IPS-20b (cell line): ENCODE measurements around the gene GRIK1.

Experiments used
- H3K27ac ChIP-seq: one replicate; pipeline ENCODE4 v1.5.1; 2013; ENCODE audit warnings: low read length
- H3K27me3 ChIP-seq: 2 replicates; pipeline ENCODE4 v1.6.1; 2013; ENCODE audit warnings: mild to moderate bottlenecking, low read length, inconsistent platforms; ENCODE audit not compliant: insufficient read depth
- H3K36me3 ChIP-seq: 2 replicates; pipeline ENCODE4 v1.6.1; 2013; ENCODE audit warnings: low read depth, mild to moderate bottlenecking, inconsistent platforms, low read length, moderate library complexity; ENCODE audit not compliant: insufficient read depth
- H3K4me1 ChIP-seq: 2 replicates; pipeline ENCODE4 v1.6.1; 2013; ENCODE audit warnings: mild to moderate bottlenecking, control low read depth, inconsistent platforms, low read length, moderate library complexity; ENCODE audit not compliant: insufficient read depth
- H3K4me3 ChIP-seq: 2 replicates; pipeline ENCODE4 v1.5.1; 2013; ENCODE audit warnings: mild to moderate bottlenecking, low read length, inconsistent platforms
- H3K9ac ChIP-seq: 2 replicates; pipeline ENCODE4 v1.6.1; 2013; ENCODE audit warnings: low read depth, mild to moderate bottlenecking, inconsistent platforms, low read length, moderate library complexity
- H3K9me3 ChIP-seq: 2 replicates; pipeline ENCODE4 v1.6.1; 2013; ENCODE audit warnings: mild to moderate bottlenecking, low read depth, low read length, inconsistent platforms; ENCODE audit not compliant: insufficient read depth

GRIK1 gene

GRCh38 chr21:29775462-29775861, 164.3 kb downstream of the GRIK1 start:
- Histone ChIP-seq H3K27me3 (no peaks in the 10 kb centered on the region), H3K4me3 (no peak overlapping the region), H3K9ac (no peak overlapping the region), H3K4me1 (peaks cover 3% of the 10 kb centered on the region; the same call in 1 of the 2 replicates), H3K9me3 (no peaks in the 10 kb centered on the region), H3K36me3 (no peaks in the 10 kb centered on the region), H3K27ac (no peak overlapping the region)

- no peaks in the 10 kb centered on the region for H3K9me3 ChIP-seq
- H3K36me3 ChIP-seq, result no peaks in the 10 kb centered on the region
- H3K9ac ChIP-seq, result no peak overlapping the region
- no peak overlapping the region for H3K4me3 ChIP-seq
- no peaks in the 10 kb centered on the region for H3K27me3 ChIP-seq
- peaks cover 3% of the 10 kb centered on the region; the same call in 1 of the 2 replicates for H3K4me1 ChIP-seq
- H3K27ac ChIP-seq, result no peak overlapping the region
These were observed 168.2 kb downstream of the GRIK1 start for GRCh38 chr21:29771491-29772066.

- Histone ChIP-seq H3K27ac (no peak overlapping the region), H3K4me1 (no peaks in the 10 kb centered on the region), H3K9me3 (no peaks in the 10 kb centered on the region), H3K9ac (no peak overlapping the region), H3K36me3 (no peaks in the 10 kb centered on the region), H3K27me3 (no peaks in the 10 kb centered on the region), H3K4me3 (no peak overlapping the region)
These were observed 176.1 kb downstream of the GRIK1 start for GRCh38 chr21:29763674-29764073.

GRCh38 chr21:29762570-29763082, 177.2 kb downstream of the GRIK1 start:
- Histone ChIP-seq H3K36me3 (no peaks in the 10 kb centered on the region), H3K9ac (no peak overlapping the region), H3K4me1 (no peaks in the 10 kb centered on the region), H3K27me3 (no peaks in the 10 kb centered on the region), H3K9me3 (no peaks in the 10 kb centered on the region), H3K4me3 (no peak overlapping the region), H3K27ac (no peak overlapping the region)

- Histone ChIP-seq H3K9me3 (no peaks in the 10 kb centered on the region), H3K27ac (no peak overlapping the region), H3K4me3 (no peak overlapping the region), H3K36me3 (no peaks in the 10 kb centered on the region), H3K4me1 (peaks cover 13% of the 10 kb centered on the region; the same call in 1 of the 2 replicates), H3K9ac (no peak overlapping the region), H3K27me3 (no peaks in the 10 kb centered on the region)
These were observed 186.6 kb downstream of the GRIK1 start for GRCh38 chr21:29753216-29753615.

GRCh38 chr21:29751473-29752185, 188.2 kb downstream of the GRIK1 start:
- Histone ChIP-seq H3K4me3 (no peak overlapping the region), H3K27ac (no peak overlapping the region), H3K9ac (no peak overlapping the region), H3K9me3 (no peaks in the 10 kb centered on the region), H3K27me3 (no peaks in the 10 kb centered on the region), H3K4me1 (peaks cover 13% of the 10 kb centered on the region; the same call in 1 of the 2 replicates), H3K36me3 (no peaks in the 10 kb centered on the region)

- H3K27me3 ChIP-seq, result no peaks in the 10 kb centered on the region
- H3K9me3 ChIP-seq, result no peaks in the 10 kb centered on the region
- H3K36me3 ChIP-seq, result no peaks in the 10 kb centered on the region
- H3K4me3 ChIP-seq, result no peak overlapping the region
- H3K27ac ChIP-seq, result no peak overlapping the region
- H3K4me1 ChIP-seq, result peaks cover 13% of the 10 kb centered on the region; the same call in 1 of the 2 replicates
- H3K9ac ChIP-seq, result no peak overlapping the region
These were observed 189.8 kb downstream of the GRIK1 start for GRCh38 chr21:29749957-29750356.

- Histone ChIP-seq H3K27ac (no peak overlapping the region), H3K4me1 (peaks cover 13% of the 10 kb centered on the region; the same call in 1 of the 2 replicates), H3K4me3 (no peak overlapping the region), H3K27me3 (no peaks in the 10 kb centered on the region), H3K9ac (no peak overlapping the region), H3K36me3 (no peaks in the 10 kb centered on the region), H3K9me3 (no peaks in the 10 kb centered on the region)
These were observed 190.6 kb downstream of the GRIK1 start for GRCh38 chr21:29749223-29749622.

GRCh38 chr21:29748391-29749167, 191.2 kb downstream of the GRIK1 start:
- H3K9me3 ChIP-seq, result no peaks in the 10 kb centered on the region
- no peaks in the 10 kb centered on the region for H3K36me3 ChIP-seq
- H3K27me3 ChIP-seq, result no peaks in the 10 kb centered on the region
- no peak overlapping the region for H3K9ac ChIP-seq
- H3K27ac ChIP-seq, result no peak overlapping the region
- no peak overlapping the region for H3K4me3 ChIP-seq
- H3K4me1 ChIP-seq, result peaks cover 13% of the 10 kb centered on the region; the same call in 1 of the 2 replicates

GRCh38 chr21:29741761-29742160, 198.0 kb downstream of the GRIK1 start:
- Histone ChIP-seq H3K4me1 (no peaks in the 10 kb centered on the region), H3K27ac (no peak overlapping the region), H3K9ac (no peak overlapping the region), H3K9me3 (no peaks in the 10 kb centered on the region; the same call in 1 of the 2 replicates), H3K4me3 (no peak overlapping the region), H3K36me3 (no peaks in the 10 kb centered on the region), H3K27me3 (no peaks in the 10 kb centered on the region)

- Histone ChIP-seq H3K27ac (no peak overlapping the region), H3K9ac (no peak overlapping the region), H3K9me3 (no peaks in the 10 kb centered on the region; the same call in 1 of the 2 replicates), H3K27me3 (no peaks in the 10 kb centered on the region), H3K4me3 (no peak overlapping the region), H3K4me1 (no peaks in the 10 kb centered on the region), H3K36me3 (no peaks in the 10 kb centered on the region)
These were observed 200.6 kb downstream of the GRIK1 start for GRCh38 chr21:29739176-29739575.
